ES-I3 (cell line): ENCODE data around the gene PP2D1.
"Not testable (repeated sequence)": the region's sequence is repeated elsewhere in the genome, so short reads cannot be mapped to it uniquely, and the experiment has no call there.

ENCODE experiments used
- H3K36me3 ChIP-seq: 2 replicates; pipeline ENCODE4 v1.6.1; 2013; ENCODE audit warnings: mild to moderate bottlenecking, low read length, control low read depth, moderate library complexity; ENCODE audit not compliant: insufficient read depth
- H3K4me1 ChIP-seq: 2 replicates; pipeline ENCODE4 v1.6.1; 2013; ENCODE audit warnings: mild to moderate bottlenecking, control low read depth, low read length; ENCODE audit not compliant: insufficient read depth
- H3K9ac ChIP-seq: 2 replicates; pipeline ENCODE4 v1.6.1; 2013; ENCODE audit warnings: low read depth, mild to moderate bottlenecking, low read length, moderate library complexity
- H3K9me3 ChIP-seq: 2 replicates; pipeline ENCODE4 v1.6.1; 2013; ENCODE audit warnings: mild to moderate bottlenecking, low read length, moderate library complexity; ENCODE audit not compliant: control insufficient read depth, insufficient read depth

The PP2D1 gene

DNA sequence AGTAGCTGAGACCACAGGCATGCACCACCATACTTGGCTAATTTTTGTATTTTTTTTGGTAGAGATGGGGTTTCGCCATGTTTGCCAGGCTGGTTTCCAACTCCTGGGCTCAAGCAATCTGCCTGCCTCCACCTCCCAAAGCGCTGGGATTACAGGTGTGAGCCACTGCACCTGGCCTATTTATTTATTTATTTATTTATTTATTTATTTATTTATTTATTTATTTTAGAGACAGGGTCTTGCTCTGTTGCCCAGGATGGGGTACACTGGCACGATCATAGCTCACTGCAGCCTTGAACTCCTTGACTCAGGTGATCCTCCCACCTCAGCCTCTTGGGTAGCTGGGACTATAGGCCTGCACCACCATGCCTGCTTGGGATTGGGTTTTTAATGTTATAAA is 33.1 kb upstream of the PP2D1 start:
- H3K9me3 ChIP-seq, H3K9ac ChIP-seq, H3K36me3 ChIP-seq, H3K4me1 ChIP-seq: not testable (repeated sequence)

DNA sequence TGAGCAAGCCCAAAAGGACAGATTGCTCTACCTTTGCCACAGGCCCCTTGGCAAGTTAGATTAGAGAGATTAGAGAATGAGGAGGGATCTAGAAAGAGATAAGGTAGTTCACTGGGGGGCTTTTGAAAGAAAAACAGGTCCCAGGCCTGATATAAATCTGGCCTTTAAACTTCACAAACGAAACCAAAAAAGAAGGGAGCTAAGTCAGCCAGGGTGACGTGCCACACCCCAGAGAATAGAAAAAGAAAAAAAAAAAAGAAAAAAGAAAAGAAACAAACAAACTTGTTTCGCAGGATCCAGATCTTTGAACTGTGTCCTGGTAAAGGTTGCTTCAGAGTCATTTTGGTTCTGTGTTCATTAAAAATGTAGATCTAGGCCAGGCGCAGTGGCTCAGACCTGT is 31.8 kb upstream of the PP2D1 start:
- Histone ChIP-seq H3K9me3 (no peaks in the 10 kb centered on the region), H3K4me1 (0 out of 2 replicates have a peak, but pooled peaks cover 2% of the 10 kb centered on the region), H3K36me3 (no peaks in the 10 kb centered on the region), H3K9ac (no peak overlapping the region)

- H3K36me3 ChIP-seq, result no peaks in the 10 kb centered on the region
- no peak overlapping the region for H3K9ac ChIP-seq
- 0 out of 2 replicates have a peak, but pooled peaks cover 5% of the 10 kb centered on the region for H3K4me1 ChIP-seq
- H3K9me3 ChIP-seq, result no peaks in the 10 kb centered on the region
Observed at GRCh38 chr3:20043396-20043795, 31.3 kb upstream of the PP2D1 start.

DNA sequence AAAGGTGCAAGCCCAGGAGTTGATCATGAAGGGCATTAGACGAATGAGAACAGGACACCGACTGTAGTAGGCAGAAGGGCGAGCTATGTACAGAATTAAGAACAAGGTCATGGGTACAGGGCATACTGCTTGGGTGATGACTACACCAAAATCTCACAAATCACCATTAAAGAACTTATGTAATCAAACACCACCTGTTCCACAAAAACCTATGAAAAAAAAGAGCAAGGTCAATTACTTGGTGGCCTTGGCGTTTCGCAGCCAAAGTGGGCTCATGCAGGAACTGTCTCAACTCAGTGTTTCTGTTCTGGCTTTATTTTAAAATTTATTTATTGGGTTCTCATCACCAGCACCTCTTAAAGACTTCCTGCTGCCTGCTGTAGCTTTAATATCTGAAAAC is 30.3 kb upstream of the PP2D1 start:
- Histone ChIP-seq H3K36me3 (no peaks in the 10 kb centered on the region), H3K4me1 (0 out of 2 replicates have a peak, but pooled peaks cover 5% of the 10 kb centered on the region), H3K9ac (no peak overlapping the region), H3K9me3 (no peaks in the 10 kb centered on the region)

DNA sequence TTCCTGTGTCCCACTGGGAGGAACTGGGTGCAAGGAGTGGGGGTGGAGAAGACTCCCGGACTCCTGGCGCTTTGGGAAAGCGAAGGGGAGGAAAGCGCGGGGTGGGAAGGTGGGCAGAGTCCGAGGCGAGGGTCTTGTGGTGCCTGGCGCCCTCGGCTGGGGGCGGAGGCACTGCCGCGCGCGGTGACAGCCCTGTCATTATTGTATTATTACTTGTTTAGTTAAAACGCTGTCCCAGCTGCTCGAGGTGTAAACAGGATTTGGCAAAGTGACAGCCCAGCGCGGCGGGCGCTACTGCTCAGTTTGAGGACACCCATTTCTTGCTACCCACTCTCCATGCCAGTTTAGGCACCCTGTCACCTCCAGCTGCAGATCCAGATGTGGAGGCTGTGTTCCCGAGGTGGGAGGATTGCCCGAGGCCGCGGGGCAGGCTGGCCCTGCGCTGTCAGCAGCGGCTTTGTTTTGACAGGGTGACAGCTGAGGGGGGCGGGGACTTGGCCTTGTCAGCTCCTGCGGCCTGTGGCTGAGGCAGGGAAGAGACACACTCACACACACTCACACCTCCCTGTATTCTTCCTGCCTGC is 29.2 kb upstream of the PP2D1 start:
- 0 out of 2 replicates have a peak, but pooled peaks cover 5% of the 10 kb centered on the region for H3K4me1 ChIP-seq
- H3K9me3 ChIP-seq, result no peaks in the 10 kb centered on the region
- no peaks in the 10 kb centered on the region for H3K36me3 ChIP-seq
- peak overlapping the region; percentile 55; the same call in 1 of the 2 replicates for H3K9ac ChIP-seq

DNA sequence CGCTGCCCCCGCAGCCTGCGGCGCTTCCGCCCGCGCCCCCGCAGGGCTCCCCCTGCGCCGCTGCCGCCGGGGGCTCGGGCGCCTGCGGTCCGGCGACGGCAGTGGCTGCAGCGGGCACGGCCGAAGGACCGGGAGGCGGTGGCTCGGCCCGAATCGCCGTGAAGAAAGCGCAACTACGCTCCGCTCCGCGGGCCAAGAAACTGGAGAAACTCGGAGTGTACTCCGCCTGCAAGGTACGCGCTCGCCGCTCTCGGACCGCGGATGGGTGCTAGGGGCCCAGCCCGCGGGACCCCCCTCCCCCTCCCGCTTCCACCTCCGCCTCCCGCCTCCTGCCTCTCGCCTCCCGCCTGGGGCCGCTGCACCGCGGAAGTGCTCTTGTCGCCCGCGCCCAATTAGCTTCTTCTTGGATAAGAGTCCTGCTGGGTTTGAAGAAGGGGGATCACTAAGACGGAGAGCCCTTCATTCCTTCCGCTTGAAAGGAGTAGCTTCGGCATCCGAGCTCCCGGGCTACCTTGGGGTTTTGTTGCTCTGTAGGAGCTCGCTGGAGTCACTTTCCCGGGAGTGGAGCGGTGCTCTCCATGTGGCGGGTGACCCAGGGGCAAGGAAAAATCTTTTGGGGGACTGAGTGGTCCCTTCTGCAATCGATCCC is 28.6 kb upstream of the PP2D1 start:
- Histone ChIP-seq H3K9me3 (no peaks in the 10 kb centered on the region), H3K36me3 (no peaks in the 10 kb centered on the region), H3K9ac (peak overlapping the region; percentile 55; the same call in 1 of the 2 replicates), H3K4me1 (0 out of 2 replicates have a peak, but pooled peaks cover 5% of the 10 kb centered on the region)

GRCh38 chr3:20039765-20040547 is 27.9 kb upstream of the PP2D1 start, which contains the start of gene KAT2B:
TSS of gene KAT2B (plus strand) at chr3:20040446. CDS start at chr3:20040478, 32 bp downstream.
- Histone ChIP-seq H3K4me1 (0 out of 2 replicates have a peak, but pooled peaks cover 5% of the 10 kb centered on the region), H3K9me3 (no peaks in the 10 kb centered on the region), H3K36me3 (no peaks in the 10 kb centered on the region), H3K9ac (peak within 1 kb of the TSS; percentile 72)

DNA sequence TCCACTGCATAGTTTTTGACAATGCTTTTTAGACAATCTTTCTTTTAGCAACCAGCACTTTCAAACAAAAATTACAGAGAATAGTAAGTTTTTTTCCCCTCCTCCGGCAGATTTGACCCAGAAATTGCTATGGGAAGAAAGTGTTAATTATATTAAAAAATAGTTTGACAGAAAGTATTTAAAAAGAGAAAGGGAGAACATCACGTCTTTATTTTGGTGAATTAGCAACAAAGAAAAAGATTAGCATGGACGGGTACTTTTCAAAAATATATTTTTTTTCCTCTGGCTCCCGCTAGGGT is 27.4 kb upstream of the PP2D1 start:
- H3K9ac ChIP-seq, result peak overlapping the region; percentile 72
- no peaks in the 10 kb centered on the region for H3K36me3 ChIP-seq
- H3K4me1 ChIP-seq, result 0 out of 2 replicates have a peak, but pooled peaks cover 5% of the 10 kb centered on the region
- no peaks in the 10 kb centered on the region for H3K9me3 ChIP-seq

DNA sequence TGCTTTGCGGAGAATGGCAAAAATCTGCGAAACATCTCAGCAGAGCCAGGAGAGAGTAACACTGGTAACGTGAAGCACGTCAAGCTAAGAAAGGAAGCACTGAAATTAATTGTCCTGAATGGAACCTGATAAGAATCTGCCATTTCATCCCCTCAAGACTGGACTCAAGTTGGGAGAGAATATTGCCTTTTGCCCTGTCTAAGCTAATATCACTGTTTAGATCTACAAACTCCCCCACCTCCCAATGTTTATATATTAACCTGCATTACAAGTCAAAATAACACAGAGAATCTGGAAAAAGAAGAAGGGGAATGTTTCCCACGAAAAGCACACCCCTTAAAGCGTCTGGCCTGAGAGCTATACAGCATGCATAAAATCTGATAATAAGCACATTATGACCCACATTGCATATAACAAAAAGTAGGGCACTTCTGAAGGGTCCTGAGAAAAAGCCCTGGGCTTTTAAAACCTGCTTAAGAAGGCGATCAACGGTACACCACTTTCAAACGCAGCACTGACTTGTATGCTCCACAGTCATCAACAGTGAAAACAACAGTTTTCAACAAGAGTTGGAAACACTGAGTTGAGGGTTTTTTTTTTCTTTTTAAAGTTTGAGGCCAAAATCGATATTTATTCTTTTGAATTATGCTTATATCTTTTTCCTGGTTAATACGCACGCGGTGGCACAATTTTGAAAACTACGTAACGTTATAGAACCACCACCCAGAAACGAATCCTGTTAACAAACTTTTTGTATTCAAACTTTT is 26.8 kb upstream of the PP2D1 start:
- Histone ChIP-seq H3K9me3 (no peaks in the 10 kb centered on the region), H3K36me3 (no peaks in the 10 kb centered on the region), H3K9ac (peak overlapping the region; percentile 72), H3K4me1 (0 out of 2 replicates have a peak, but pooled peaks cover 5% of the 10 kb centered on the region)

GRCh38 chr3:20037255-20037996 is 25.4 kb upstream of the PP2D1 start:
- H3K9me3 ChIP-seq, result no peaks in the 10 kb centered on the region
- H3K4me1 ChIP-seq, result 0 out of 2 replicates have a peak, but pooled peaks cover 5% of the 10 kb centered on the region
- no peaks in the 10 kb centered on the region for H3K36me3 ChIP-seq
- H3K9ac ChIP-seq, result no peak overlapping the region

DNA sequence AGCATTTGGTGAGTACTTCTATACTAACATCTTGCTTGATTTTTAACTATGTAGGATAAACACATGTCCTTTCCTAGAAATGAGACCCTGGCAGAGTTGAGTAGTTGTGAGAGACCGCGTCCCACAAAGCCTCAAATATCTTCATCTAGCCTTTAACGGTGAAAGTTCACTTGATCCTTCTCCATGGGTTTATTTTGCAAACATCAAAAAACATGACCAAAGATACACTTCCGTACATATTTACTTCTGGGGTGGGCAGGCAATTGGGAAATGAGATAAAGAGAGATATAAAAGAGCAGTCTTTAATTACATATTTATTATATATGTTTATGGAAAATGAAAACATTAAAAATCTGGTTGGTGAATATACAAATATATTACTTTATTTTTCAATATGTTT is 23.0 kb upstream of the PP2D1 start:
- H3K36me3 ChIP-seq, result no peaks in the 10 kb centered on the region
- no peaks in the 10 kb centered on the region for H3K9me3 ChIP-seq
- 0 out of 2 replicates have a peak, but pooled peaks cover 5% of the 10 kb centered on the region for H3K4me1 ChIP-seq
- H3K9ac ChIP-seq, result no peak overlapping the region

DNA sequence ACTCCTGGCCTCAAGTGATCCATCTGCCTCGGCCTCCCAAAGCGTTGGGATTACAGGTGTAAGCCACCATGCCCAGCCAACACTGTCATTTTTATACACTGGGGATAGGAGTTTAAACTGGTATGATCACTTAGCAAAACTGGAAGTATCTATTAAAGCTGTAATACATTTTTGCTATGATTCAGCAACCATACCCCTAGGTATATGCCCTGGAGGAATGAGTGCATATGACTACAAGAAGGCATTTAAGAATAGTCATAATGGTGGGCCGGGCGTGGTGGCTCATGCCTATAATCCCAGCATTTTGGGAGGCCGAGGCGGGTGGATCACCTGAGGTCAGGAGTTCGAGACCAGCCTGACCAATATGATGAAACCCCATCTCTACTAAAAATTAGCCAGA is 19.9 kb upstream of the PP2D1 start:
- not testable (repeated sequence) for H3K4me1 ChIP-seq, H3K9me3 ChIP-seq, H3K9ac ChIP-seq, H3K36me3 ChIP-seq

DNA sequence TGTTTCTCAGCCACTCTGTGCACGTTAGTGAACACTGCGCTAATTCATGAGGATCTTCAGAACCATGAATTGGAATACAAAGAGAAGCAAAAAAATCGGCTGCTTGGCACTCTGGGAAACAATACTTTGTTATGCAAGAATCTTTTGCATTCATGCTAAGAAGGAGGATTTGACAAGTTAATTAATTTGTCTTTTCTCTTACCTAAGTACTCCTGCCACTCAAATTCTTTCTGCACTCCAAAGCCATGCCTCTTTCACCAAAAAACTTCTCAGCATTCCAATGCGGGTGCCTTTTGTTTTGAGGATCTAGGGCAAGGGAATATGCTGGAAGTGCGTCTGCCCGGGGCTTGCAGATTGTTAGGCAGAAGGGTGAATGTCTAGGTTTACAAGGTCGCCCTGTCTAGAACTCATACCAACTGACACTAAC is 16.9 kb upstream of the PP2D1 start:
- peaks cover 3% of the 10 kb centered on the region for H3K4me1 ChIP-seq
- no peaks in the 10 kb centered on the region for H3K9me3 ChIP-seq
- H3K9ac ChIP-seq, result no peak overlapping the region
- no peaks in the 10 kb centered on the region for H3K36me3 ChIP-seq

DNA sequence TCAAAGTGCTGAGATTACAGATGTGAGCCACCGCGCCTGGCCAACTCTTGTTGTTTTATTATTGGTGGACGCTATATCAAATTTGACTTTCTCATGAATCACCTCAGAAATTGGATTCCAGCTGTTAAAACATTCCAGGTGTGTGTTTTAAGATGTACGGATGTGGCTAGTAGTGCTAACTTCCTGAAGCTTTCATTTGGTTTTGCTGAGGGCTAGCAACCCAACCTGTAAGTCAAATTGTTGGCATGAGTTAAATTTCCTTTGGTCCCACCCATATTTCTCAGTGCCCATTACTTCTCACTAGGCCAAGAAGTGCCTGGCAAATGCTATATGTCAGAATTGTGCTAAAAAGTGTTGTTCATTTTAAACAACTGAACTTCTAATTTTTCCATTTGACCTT is 15.1 kb upstream of the PP2D1 start:
- Histone ChIP-seq H3K36me3 (no peaks in the 10 kb centered on the region), H3K4me1 (peaks cover 3% of the 10 kb centered on the region), H3K9me3 (no peaks in the 10 kb centered on the region), H3K9ac (no peak overlapping the region)
